Gastrocnemius medialis (tissue), 4 donors: ENCODE data around the gene PODN. TPM values are rescaled to one million over a fixed set of nuclear protein-coding genes. Genes with fewer than 3 reads are reported as not detected.

Experiments used
- ATAC-seq, 2 donors: fragments of 150-250 bp; one replicate each; pipeline ENCODE4 v1.9.1; 2016
- DNase-seq, 2 donors: peaks; one replicate each; pipeline ENCODE4 v3.0.0-alpha.2; 2019
- H3K27ac ChIP-seq, 4 donors: fragments of 200-600 bp; sonication (generic); 1 replicate in 1 of 4; 2 replicates in 3 of 4; pipeline ENCODE4 v1.5.1; 2016 to 2018; ENCODE audit warnings: mild to moderate bottlenecking in 2 of 4, moderate library complexity in 1 of 4
- H3K27me3 ChIP-seq, 3 donors: fragments of 200-600 bp; sonication (generic) in 2 of 3; 1 replicate in 1 of 3; 2 replicates in 2 of 3; pipeline versions ENCODE4 v1.5.1 to v1.6.0; 2016 to 2019; ENCODE audit warnings: mild to moderate bottlenecking in 1 of 3, moderate library complexity in 1 of 3
- H3K36me3 ChIP-seq, 2 donors: fragments of 200-600 bp; sonication (generic) in 1 of 2; one replicate each; pipeline ENCODE4 v1.5.1; 2017 to 2018
- H3K4me1 ChIP-seq, 2 donors: fragments of 200-600 bp; sonication (generic) in 1 of 2; one replicate each; pipeline ENCODE4 v1.5.1; 2016 to 2017; ENCODE audit warnings: mild to moderate bottlenecking in 2 of 2
- H3K4me3 ChIP-seq, 4 donors: fragments of 200-600 bp; sonication (generic) in 3 of 4; 1 replicate in 1 of 4; 2 replicates in 3 of 4; pipeline ENCODE4 v1.5.1; 2016 to 2019; ENCODE audit warnings: mild to moderate bottlenecking in 2 of 4
- H3K9me3 ChIP-seq, 3 donors: fragments of 200-600 bp; sonication (generic) in 2 of 3; 1 replicate in 1 of 3; 2 replicates in 2 of 3; pipeline ENCODE4 v1.5.1; 2016 to 2019
- POLR2A ChIP-seq, 2 donors: fragments of 450-650 bp; IDR thresholded peaks; one replicate each; pipeline ENCODE4 v1.6.1; 2017; ENCODE audit warnings: antibody characterized with exemption in 2 of 2, mild to moderate bottlenecking in 2 of 2, moderate library complexity in 2 of 2
- in situ Hi-C, 4 donors: fragments of 200-750 bp; cut with MboI; loops; one replicate each; pipeline versions ENCODE4 v1.15.0 to v1.8.0; 2017; ENCODE audit warnings: low sequenced_read_pairs in 4 of 4
- intact Hi-C: fragments of 100-400 bp; cut with DNase I; formaldehyde crosslinking; loops from one replicate; pipeline ENCODE4 v1.15.1; 2023; ENCODE audit warnings: low total_unique reads
- total RNA-seq, 4 donors: library from RNA; depleted of rRNA; stranded (reverse); fragments of >200 nt; gene quantifications; one replicate each; pipeline versions ENCODE4 v1.1.0 to v1.2.3, GENCODE V29; 2016
- TF ChIP-seq, protein P1 (sequence below), 5 experiments: fragments of 450-650 bp in 3 of 5; fragments of 200-600 bp in 2 of 5; sonication (generic) in 2 of 5; IDR thresholded peaks in 4 of 5; conservative IDR thresholded peaks in 1 of 5; 1 replicate in 4 of 5; 2 replicates in 1 of 5; pipeline ENCODE4 v1.5.1; 2016 to 2019; ENCODE audit warnings: antibody characterized with exemption in 5 of 5, mild to moderate bottlenecking in 3 of 5, moderate library complexity in 3 of 5

PODN gene
- total RNA-seq, 4 donors from 2014 or later: 10.2 to 15.9 (median 13.0) TPM

DNA sequence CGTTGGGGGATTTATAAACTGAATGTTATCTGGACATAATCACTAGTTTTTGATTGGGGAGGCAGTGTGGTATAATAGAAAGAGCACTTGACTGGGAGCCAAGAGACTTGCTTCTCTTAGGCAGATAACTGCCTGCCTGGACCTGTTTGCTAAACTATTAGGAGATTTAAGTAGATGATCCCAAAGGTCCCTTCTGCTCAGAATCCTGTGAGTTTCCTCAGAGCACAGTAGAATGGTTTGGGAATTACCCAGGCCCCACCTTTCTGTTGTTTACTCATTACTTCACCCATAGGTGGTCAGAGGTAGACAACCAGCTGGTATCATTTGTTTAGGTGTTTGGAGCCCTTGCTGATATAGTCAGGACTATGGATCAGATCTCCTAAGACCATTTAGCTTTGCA, 10.3 kb upstream of the PODN start:
- H3K4me1 ChIP-seq: peaks cover 4 to 7% of the 10 kb centered on the region in 2 donors
- no peak for TF ChIP-seq POLR2A (IDR thresholded peaks at IDR 0.05)
- TF ChIP-seq, protein P1, sequence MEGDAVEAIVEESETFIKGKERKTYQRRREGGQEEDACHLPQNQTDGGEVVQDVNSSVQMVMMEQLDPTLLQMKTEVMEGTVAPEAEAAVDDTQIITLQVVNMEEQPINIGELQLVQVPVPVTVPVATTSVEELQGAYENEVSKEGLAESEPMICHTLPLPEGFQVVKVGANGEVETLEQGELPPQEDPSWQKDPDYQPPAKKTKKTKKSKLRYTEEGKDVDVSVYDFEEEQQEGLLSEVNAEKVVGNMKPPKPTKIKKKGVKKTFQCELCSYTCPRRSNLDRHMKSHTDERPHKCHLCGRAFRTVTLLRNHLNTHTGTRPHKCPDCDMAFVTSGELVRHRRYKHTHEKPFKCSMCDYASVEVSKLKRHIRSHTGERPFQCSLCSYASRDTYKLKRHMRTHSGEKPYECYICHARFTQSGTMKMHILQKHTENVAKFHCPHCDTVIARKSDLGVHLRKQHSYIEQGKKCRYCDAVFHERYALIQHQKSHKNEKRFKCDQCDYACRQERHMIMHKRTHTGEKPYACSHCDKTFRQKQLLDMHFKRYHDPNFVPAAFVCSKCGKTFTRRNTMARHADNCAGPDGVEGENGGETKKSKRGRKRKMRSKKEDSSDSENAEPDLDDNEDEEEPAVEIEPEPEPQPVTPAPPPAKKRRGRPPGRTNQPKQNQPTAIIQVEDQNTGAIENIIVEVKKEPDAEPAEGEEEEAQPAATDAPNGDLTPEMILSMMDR (IDR thresholded peaks at IDR 0.05 in 4 of 5, conservative IDR thresholded peaks at IDR 0.05 in 1 of 5): no peak
- ATAC-seq: no peak
- no peaks in the 10 kb centered on the region for H3K27me3 ChIP-seq
- no peaks in the 10 kb centered on the region for H3K9me3 ChIP-seq
- no peak overlapping the region for H3K4me3 ChIP-seq
- H3K36me3 ChIP-seq: peaks cover 0 to 20% of the 10 kb centered on the region in 2 donors
- no peak overlapping the region for H3K27ac ChIP-seq
- intact Hi-C loops (no loop called here), in situ Hi-C loops (no loop called here)
- DNase-seq: no peak

DNA sequence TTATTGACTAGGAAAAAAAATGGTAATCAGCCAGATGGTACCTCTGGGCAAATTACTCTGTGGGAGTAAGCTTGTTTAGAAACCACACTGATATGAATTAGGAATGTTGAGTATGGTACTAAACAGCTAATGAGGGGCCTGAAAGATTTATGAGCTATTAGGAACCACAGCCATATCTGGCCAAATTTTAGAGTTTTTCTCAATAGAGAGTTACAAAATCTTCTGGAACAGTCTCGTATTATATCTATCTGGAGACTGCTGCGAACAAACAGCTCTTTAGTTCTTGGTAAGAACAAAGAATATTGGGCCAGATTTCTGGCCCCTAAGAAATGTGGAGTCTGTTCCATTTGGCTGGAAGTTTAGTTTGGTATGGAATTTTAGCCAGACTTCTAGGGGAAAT, 4.9 kb upstream of the PODN start:
- no peak overlapping the region for H3K4me3 ChIP-seq
- no peaks in the 10 kb centered on the region for H3K9me3 ChIP-seq
- in situ Hi-C loops (no loop called here), intact Hi-C loops (no loop called here)
- peaks cover 11 to 17% (median 12%) of the 10 kb centered on the region in 3 donors for H3K27me3 ChIP-seq
- TF ChIP-seq POLR2A (IDR thresholded peaks at IDR 0.05): no peak
- TF ChIP-seq, protein P1 (IDR thresholded peaks at IDR 0.05 in 4 of 5, conservative IDR thresholded peaks at IDR 0.05 in 1 of 5): no peak
- no peaks in the 10 kb centered on the region for H3K4me1 ChIP-seq
- peak overlapping the region in 1 of 4 donors; percentile 37 for H3K27ac ChIP-seq
- DNase-seq (no peak), ATAC-seq (peak in 1 of 2 donors; percentile 58)
- H3K36me3 ChIP-seq: peaks cover 0 to 7% of the 10 kb centered on the region in 2 donors

DNA sequence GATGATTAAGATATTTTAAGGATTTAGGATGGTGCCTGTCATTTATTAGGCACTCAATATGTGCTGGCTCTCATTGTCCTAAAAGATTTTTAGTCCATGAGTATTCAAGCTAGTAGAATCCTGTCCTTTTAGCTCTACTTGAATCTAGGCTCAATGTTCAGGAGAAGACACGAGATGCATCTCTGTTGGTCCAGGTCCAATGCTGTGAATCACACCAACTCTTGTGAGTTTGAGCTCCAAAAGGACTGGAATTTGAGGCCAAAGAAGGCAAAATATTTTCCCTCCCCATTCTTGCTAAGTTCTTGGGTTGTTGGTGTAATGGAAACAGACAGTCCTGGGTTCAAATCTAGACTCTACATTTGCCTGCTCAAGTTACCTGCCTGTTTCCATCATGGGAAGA, 1.4 kb upstream of the PODN start:
- in situ Hi-C loops: no loop called here
- peaks cover 22 to 28% (median 24%) of the 10 kb centered on the region in 3 donors for H3K27me3 ChIP-seq
- peak overlapping the region in 3 of 4 donors; percentile 59 to 67 (median 61) for H3K27ac ChIP-seq
- intact Hi-C loops: no loop called here
- peak in 1 of 2 donors; percentile 55 for DNase-seq
- peaks cover 0 to 6% of the 10 kb centered on the region in 2 donors for H3K4me1 ChIP-seq
- TF ChIP-seq, protein P1 (IDR thresholded peaks at IDR 0.05 in 4 of 5, conservative IDR thresholded peaks at IDR 0.05 in 1 of 5): no peak
- TF ChIP-seq POLR2A (IDR thresholded peaks at IDR 0.05): no peak
- no peaks in the 10 kb centered on the region for H3K36me3 ChIP-seq
- no peaks in the 10 kb centered on the region for H3K9me3 ChIP-seq
- no peak overlapping the region for H3K4me3 ChIP-seq
- ATAC-seq: no peak

DNA sequence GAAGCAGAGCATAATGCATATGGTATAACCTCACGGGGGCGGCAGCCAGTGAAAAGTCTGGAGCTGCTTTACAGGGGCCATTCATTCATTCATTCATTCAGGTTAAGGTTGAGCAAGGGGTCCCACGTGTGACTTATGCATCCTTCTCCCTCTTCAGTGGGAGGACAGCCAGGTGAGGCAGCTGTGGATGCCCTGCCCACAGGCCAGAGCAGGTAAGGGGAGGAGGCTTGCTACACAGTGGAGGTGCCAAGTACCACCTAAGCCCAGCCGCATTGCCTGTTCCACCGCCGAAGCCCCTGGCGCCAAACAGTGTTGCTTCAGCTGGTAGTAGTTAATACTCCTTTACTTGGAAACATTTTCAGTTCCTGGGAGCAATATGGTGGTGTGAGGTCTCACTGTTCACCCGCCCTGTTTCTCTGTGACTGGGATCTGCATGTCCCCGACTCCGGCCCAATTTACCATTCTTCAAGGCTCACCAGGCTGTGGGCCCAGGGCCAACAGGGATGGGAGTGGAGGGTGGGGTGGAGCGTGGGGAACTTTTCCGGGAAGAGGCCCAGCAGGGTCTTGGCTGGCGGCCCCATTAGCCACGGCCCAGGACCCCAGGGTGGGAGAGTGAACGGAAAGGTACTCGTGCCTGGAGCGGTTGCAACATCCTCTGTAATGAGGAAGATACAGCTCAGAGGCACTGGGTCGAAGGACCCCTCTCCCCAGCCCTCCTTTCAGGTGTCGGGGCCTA, 722 bp upstream of the PODN start:
- DNase-seq (peak in 1 of 2 donors; percentile 53), ATAC-seq (peak in 1 of 2 donors; percentile 54)
- in situ Hi-C loops: no loop called here
- Histone ChIP-seq H3K27me3 (peaks cover 22 to 28% (median 24%) of the 10 kb centered on the region in 3 donors), H3K9me3 (no peaks in the 10 kb centered on the region), H3K4me1 (peaks cover 0 to 6% of the 10 kb centered on the region in 2 donors), H3K36me3 (no peaks in the 10 kb centered on the region), H3K4me3 (peak overlapping the region; percentile 37 to 61 (median 52)), H3K27ac (peak overlapping the region; percentile 56 to 67 (median 60))
- intact Hi-C loops: no loop called here
- TF ChIP-seq, protein P1 (IDR thresholded peaks at IDR 0.05 in 4 of 5, conservative IDR thresholded peaks at IDR 0.05 in 1 of 5): no peak
- TF ChIP-seq POLR2A (IDR thresholded peaks at IDR 0.05): no peak
